K562 treated with DMSO at 1 percent for 12 hours (cell line): ENCODE results near the gene IRF3. TPM values are rescaled to one million over a fixed set of nuclear protein-coding genes. Genes with fewer than 3 reads are reported as not detected.

Source experiments
- total RNA-seq: library from RNA; unstranded; fragments of 300-600 nt; gene quantifications from 2 replicates; pipeline ENCODE4 v1.2.3, GENCODE V29; 2022; ENCODE audit not compliant: insufficient read depth

The IRF3 gene
- total RNA-seq, result 98.2 and 108 TPM in 2 replicates

GRCh38 chr19:49665351-49666119 is at the start of gene IRF3, which contains the start of gene BCL2L12:
Gene IRF3, minus strand, starts transcription at chr19:49665857. Its CDS starts 1,019 bp downstream, at chr19:49664838.
Gene BCL2L12, plus strand, starts transcription at chr19:49665933. Its CDS starts 760 bp downstream, at chr19:49666693.

GRCh38 chr19:49690656-49691242 is 25.1 kb upstream of the IRF3 start, which contains the start of gene CPT1C:
Gene CPT1C, plus strand, starts transcription at chr19:49691116. Its CDS starts 1,137 bp downstream, at chr19:49692253.

GRCh38 chr19:49689133-49690078 is 23.7 kb upstream of the IRF3 start, which contains the start of gene ADM5:
Gene ADM5, plus strand, starts transcription at chr19:49689594. Its CDS starts 244 bp downstream, at chr19:49689838.

GRCh38 chr19:49677231-49677900 is 11.7 kb upstream of the IRF3 start, which contains the start of gene PRMT1:
Gene PRMT1, plus strand, starts transcription at chr19:49677271. Its CDS starts 10 bp downstream, at chr19:49677281.

GRCh38 chr19:49641688-49642491 is 23.8 kb downstream of the IRF3 start, which contains the start of gene SCAF1:
Gene SCAF1, plus strand, starts transcription at chr19:49642209. Its CDS starts 2,818 bp downstream, at chr19:49645027.

GRCh38 chr19:49640113-49640898 is 25.4 kb downstream of the IRF3 start, which contains the start of gene RRAS:
Gene RRAS, minus strand, starts transcription at chr19:49640143. Its CDS starts 45 bp downstream, at chr19:49640098.

Other genes starting within 250 kb of the IRF3 start
- gene PTH2, start 242.4 kb downstream of the IRF3 start, total RNA-seq, result not detected in 2 replicates
- gene GFY, start 240.5 kb downstream of the IRF3 start, total RNA-seq, result not detected in 2 replicates
- 6.3 and 19.6 TPM in 2 replicates for gene SLC17A7, start 224.3 kb downstream of the IRF3 start, total RNA-seq
- gene PIH1D1, start 214.0 kb downstream of the IRF3 start, total RNA-seq, result 142 and 182 TPM in 2 replicates
- gene ALDH16A1, start 212.6 kb downstream of the IRF3 start, total RNA-seq, result 25.3 and 49.3 TPM in 2 replicates
- 13.9 and 16.2 TPM in 2 replicates for gene FLT3LG, start 191.6 kb downstream of the IRF3 start, total RNA-seq
- 8,120 and 13,069 TPM in 2 replicates for gene RPL13A, start 178.2 kb downstream of the IRF3 start, total RNA-seq
- gene RPS11, start 169.4 kb downstream of the IRF3 start, total RNA-seq, result 5,951 and 7,935 TPM in 2 replicates
- gene FCGRT, start 153.2 kb downstream of the IRF3 start, total RNA-seq, result 7.8 and 9.4 TPM in 2 replicates
- gene RCN3, start 137.9 kb downstream of the IRF3 start, total RNA-seq, result 4.8 and 5.2 TPM in 2 replicates
- 269 and 444 TPM in 2 replicates for gene NOSIP, start 85.3 kb downstream of the IRF3 start, total RNA-seq
- 0.59 TPM in 1 of 2 replicates, not detected in the other for gene PRRG2, start 84.5 kb downstream of the IRF3 start, total RNA-seq
- 4.8 and 16.0 TPM in 2 replicates for gene PRR12, start 74.7 kb downstream of the IRF3 start, total RNA-seq
- 16.3 and 25.9 TPM in 2 replicates for gene RRAS, start 25.7 kb downstream of the IRF3 start, total RNA-seq
- 32.2 and 61.8 TPM in 2 replicates for gene SCAF1, start 23.6 kb downstream of the IRF3 start, total RNA-seq
- 247 and 311 TPM in 2 replicates for gene BCL2L12, start 76 bp upstream of the IRF3 start, total RNA-seq
- 124 and 147 TPM in 2 replicates for gene PRMT1, start 11.4 kb upstream of the IRF3 start, total RNA-seq
- 6.6 and 8.8 TPM in 2 replicates for gene ADM5, start 23.7 kb upstream of the IRF3 start, total RNA-seq
- gene CPT1C, start 25.3 kb upstream of the IRF3 start, total RNA-seq, result 2.0 and 8.0 TPM in 2 replicates
- gene TSKS, start 97.4 kb upstream of the IRF3 start, total RNA-seq, result 4.4 and 5.8 TPM in 2 replicates
- gene AP2A1, start 101.1 kb upstream of the IRF3 start, total RNA-seq, result 105 and 144 TPM in 2 replicates
- 5.0 and 6.1 TPM in 2 replicates for gene FUZ, start 147.4 kb upstream of the IRF3 start, total RNA-seq
- gene MED25, start 152.4 kb upstream of the IRF3 start, total RNA-seq, result 59.3 and 76.8 TPM in 2 replicates
- 166 and 170 TPM in 2 replicates for gene PTOV1, start 185.3 kb upstream of the IRF3 start, total RNA-seq
- 31.8 and 53.0 TPM in 2 replicates for gene PNKP, start 201.7 kb upstream of the IRF3 start, total RNA-seq
- gene AKT1S1, start 211.5 kb upstream of the IRF3 start, total RNA-seq, result 40.6 and 45.6 TPM in 2 replicates
- gene TBC1D17, start 211.8 kb upstream of the IRF3 start, total RNA-seq, result 14.7 and 16.8 TPM in 2 replicates
- gene IL4I1, start 231.0 kb upstream of the IRF3 start, total RNA-seq, result 0.59 and 1.1 TPM in 2 replicates